ENCODE data around the gene FAM221B.

The FAM221B gene

DNA sequence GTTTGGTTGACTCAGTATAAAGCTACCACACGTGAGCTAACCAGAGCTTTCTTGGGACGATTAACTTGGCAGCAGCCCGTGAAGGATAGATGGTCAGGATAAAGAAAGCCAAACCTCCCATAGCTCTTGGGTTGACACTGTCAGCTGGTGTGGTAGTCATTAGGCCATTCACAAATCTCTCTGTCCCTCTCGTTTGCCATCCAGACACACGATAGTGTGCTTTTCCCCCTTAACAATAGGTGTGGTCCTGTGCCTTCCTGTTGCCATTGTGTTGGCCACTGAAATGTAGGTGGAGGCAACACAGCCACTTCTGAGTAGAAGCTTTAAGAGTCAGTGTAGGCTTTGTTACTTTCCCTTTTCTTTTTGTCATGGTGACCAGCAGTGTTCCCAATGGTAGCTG is 29.9 kb upstream of the FAM221B start:
- TF ChIP-seq GATA1 (IDR thresholded peaks at IDR 0.05; ENCODE audit: low read depth, low read length) (no peak), POLR2A (IDR thresholded peaks at IDR 0.05; ENCODE audit: low read length) (no peak)
- DNase-seq = no peak

DNA sequence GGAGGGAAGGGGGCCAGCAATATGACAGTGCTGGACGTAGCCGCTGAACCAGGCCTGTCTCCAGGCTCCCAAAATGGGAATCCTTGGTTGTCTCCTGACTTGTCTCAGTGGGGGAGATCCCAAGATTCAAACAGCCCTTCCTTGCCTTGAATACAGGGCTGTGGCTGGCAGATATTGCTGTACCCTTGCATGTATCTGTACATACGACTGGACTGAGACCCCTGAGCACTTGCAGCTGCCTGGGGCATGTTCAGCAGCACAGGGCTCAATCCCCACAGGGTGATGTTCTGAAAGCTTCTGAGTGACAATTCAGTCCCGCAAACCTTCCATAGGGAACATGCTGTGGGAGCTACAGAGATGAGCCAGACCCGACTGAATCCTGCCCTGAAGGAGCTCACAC is 28.4 kb upstream of the FAM221B start:
- no peak for TF ChIP-seq POLR2A (IDR thresholded peaks at IDR 0.05; ENCODE audit: low read length)
- TF ChIP-seq GATA1 (IDR thresholded peaks at IDR 0.05; ENCODE audit: low read depth, low read length) = no peak
- no peak for DNase-seq

DNA sequence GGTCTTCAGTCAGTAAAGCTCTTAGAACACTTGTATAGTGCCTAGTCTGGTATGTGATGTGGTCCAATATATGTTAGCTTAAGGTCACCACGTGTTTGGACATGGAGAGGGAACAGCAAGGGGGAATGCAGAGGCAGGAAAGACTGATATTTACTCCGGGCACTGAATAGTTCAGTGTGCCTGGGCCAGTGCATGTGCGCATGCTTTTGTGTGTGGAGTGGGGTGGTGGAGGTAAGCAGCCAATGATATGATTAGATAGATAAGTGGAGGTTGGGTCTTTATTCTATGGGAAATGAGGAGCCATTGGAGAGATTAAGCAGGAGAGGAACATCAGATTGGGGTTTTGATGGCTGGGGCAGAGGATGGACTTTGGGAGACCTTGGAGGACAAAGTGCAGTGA is 27.7 kb upstream of the FAM221B start:
- TF ChIP-seq GATA1 (IDR thresholded peaks at IDR 0.05; ENCODE audit: low read depth, low read length) = no peak
- TF ChIP-seq POLR2A (IDR thresholded peaks at IDR 0.05; ENCODE audit: low read length) = no peak
- DNase-seq = no peak

DNA sequence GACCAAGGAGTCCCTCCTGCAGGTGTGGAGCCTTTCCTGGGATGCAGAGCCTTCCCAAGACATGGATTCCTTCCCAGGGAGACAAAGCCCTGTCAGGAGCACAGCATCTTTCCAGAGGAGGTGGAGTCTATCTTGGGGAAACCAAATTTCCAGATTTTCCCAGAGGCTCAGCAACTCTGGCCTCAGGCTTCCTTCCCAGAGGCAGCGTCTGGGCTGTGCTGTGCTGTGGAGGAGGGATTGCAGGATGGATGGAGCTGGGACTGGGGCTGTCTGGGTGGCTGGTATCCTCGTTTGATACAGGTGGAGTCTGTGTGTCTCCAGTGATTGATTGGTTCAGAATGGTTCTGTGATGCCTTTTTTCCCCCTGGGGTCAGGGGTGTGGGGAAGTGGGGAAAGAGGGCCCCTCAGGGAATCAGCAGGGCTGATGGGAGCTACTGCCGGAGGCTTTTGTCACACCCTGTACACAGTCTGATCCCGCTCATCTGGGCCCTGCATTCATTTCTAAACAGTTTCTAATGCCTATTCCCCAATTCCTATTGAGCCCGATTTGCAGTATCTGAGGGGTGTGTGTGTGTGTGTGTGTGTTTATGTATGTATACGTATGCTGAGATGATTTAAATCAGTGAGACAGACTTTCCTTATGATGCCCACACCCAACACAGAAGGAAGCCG is 25.7 kb upstream of the FAM221B start:
- TF ChIP-seq GATA1 (IDR thresholded peaks at IDR 0.05; ENCODE audit: low read depth, low read length) (no peak), POLR2A (IDR thresholded peaks at IDR 0.05; ENCODE audit: low read length) (no peak)
- no peak for DNase-seq

DNA sequence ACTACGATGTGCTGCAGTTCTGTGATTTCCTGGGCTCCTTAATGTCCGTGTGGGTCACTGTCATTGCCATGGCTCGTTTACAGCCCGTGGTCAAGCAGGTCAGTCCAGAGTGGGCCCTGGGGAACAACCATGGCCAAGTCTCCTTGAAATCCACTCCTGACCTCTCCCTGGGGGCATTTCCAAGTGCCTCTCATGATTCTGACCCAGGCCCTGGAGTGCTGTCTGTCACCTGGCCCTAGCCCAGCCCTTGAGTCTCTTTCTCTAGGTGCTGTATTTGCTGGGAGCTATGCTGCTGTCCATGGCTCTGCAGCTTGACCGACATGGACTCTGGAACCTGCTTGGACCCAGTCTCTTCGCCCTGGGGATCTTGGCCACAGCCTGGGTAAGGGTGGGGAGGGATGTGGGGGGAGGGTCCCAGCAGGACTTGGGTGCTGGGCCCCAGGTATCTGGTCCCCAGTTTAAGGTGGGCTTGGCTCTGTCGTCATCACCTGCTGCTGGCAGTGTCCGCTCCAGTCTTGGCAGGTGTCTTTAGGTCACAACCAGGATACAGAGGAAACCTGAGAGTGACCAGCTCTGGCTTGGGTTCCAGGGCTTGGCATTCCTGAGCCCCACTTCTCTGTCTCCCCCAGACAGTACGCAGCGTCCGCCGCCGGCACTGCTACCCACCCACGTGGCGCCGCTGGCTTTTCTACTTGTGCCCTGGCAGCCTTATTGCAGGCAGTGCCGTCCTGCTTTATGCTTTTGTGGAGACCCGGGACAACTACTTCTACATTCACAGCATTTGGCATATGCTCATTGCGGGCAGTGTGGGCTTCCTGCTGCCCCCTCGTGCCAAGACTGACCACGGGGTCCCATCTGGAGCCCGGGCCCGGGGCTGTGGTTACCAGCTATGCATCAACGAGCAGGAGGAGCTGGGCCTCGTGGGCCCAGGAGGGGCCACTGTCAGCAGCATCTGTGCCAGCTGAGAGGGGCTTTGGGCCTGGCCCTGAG is 24.6 kb upstream of the FAM221B start:
- no peak for TF ChIP-seq POLR2A (IDR thresholded peaks at IDR 0.05; ENCODE audit: low read length)
- no peak for TF ChIP-seq GATA1 (IDR thresholded peaks at IDR 0.05; ENCODE audit: low read depth, low read length)
- DNase-seq = no peak

DNA sequence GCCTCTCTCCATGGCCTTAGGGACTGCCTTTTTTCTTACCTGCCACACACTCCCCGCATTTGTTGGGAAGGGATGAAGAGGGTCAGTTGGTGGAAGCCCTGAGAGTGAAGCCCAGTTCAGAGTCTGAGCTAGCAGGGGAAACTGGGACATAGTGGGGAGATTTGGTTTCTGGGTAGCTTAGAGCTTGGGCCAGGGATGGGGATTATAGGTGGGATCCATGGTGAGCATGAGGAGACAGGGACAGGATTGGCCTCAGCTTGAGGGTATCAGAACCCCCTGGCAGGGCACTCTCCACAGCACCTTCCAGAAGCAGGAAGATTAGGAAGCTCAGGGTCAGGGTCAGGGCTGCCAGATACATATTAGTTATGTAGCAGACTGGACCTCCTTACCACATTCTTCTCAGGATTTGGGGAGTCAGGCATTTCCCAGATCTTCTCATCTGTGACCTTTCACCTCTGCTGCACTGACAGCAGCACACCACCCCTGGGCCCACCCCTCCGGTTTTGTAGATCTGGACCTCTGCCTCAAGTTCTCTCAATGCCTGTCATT is 23.8 kb upstream of the FAM221B start:
- TF ChIP-seq POLR2A (IDR thresholded peaks at IDR 0.05; ENCODE audit: low read length) = no peak
- no peak for TF ChIP-seq GATA1 (IDR thresholded peaks at IDR 0.05; ENCODE audit: low read depth, low read length)

DNA sequence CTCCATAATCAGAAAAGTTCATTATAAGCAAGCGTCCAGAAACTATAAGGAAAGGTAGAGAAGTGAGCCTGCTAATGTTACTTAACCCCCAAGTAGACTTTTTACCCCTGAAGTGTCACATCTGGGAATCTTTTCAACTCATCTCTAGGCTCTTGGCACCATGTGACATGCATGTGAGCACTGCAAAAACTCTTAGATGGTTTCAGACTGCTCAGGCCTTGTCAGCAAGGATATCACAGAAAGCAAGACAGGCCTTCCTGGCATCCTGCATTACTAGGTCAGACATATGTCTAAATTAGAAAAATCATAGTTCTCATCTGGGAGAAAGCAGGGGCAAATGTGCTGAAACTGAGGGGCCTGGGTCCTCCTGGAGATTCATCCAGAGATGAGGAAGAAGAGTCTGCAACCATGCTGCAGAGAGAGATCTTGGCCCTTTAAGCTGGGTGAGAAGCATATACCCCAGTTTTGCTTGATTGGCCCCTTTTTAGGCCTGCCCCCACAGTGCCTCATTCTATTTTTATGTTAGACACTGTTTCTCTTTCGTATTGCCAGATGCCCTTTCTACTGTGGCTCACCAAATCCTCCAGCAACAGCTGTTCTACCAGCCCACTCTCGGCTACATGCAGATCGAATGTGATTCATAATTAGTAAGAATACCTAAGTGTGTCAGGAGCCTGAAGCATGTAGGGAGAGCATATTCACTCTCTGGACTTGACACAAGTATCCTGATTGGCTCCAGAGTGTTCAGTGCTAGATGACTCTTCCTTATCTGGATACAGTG is 19.4 kb upstream of the FAM221B start:
- no peak for TF ChIP-seq GATA1 (IDR thresholded peaks at IDR 0.05; ENCODE audit: low read depth, low read length)
- no peak for TF ChIP-seq POLR2A (IDR thresholded peaks at IDR 0.05; ENCODE audit: low read length)

More for the DNA sequence above, 23.8 kb upstream of the FAM221B start:
- DNase-seq = no peak

DNA sequence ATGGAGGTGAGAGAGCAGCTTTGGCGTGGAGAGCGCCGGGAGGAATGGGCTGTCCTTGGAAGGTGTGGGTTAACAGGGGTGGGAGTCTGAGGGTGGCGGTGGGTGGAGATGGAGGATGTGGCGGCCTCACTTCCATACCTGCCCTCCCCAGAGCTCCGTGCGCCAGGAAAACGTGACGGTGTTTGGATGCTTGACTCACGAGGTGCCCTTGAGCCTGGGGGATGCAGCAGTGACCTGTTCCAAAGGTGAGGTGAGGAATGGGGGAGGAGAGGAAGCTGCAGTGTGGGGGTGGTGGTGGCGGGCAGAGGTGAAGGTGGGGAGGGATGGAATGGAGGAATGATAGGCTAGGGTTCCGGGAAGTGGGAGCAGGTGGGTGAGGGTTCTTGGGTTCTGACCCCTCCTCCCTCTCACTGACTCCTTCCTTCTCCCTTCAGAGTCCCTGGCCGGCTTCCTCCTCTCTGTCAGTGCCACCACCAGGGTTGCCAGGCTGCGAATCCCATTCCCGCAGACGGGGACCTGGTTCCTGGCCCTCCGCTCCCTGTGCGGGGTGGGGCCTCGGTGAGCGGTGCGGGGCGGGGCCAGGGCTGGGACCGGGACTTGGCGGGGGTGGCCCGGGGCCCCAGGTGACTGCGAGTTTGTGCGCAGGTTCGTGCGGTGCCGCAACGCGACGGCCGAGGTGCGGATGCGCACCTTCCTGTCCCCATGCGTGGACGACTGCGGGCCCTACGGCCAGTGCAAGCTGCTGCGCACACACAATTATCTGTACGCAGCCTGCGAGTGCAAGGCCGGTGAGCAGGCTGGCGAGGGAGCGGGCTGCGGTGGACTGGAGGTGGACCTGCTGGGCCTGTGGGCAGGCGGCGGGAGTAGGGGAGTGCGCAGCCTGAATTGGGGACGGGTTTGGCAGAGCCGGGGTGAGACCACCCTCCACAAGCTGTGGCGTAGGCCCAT is 17.6 kb upstream of the FAM221B start:
- no peak for TF ChIP-seq POLR2A (IDR thresholded peaks at IDR 0.05; ENCODE audit: low read length)
- no peak for TF ChIP-seq GATA1 (IDR thresholded peaks at IDR 0.05; ENCODE audit: low read depth, low read length)
- no peak for DNase-seq

More for the DNA sequence above, 19.4 kb upstream of the FAM221B start:
- no peak for DNase-seq

DNA sequence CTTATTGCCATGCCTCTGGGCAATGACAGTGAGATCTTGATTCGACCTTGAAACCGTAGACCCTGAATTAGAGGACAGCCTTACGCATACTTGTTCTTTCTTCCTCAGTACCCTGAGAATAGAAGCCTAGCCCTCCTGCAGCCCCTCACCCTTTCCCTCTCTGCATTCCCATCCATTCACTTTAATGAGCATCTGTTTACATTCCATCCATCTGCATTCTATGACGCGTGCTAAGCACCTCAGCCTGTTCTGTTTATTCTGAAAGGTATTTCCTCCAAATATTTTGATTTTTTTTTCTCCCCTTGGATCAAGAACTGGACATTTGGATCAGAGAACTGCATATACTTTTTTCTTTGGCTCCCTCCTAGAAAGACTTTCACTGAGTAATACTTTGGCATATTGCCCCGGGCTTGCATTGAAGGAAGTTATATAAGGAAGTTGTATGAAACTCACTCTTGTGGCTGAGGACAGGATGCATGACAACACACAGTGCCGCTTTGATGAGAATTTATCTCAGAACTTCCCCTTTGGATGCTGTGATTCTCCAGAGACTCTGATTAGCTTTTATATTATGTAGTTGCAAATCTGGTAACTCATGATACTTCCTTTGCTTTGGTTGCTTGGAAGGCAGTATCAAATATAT is 16.2 kb upstream of the FAM221B start:
- TF ChIP-seq GATA1 (IDR thresholded peaks at IDR 0.05; ENCODE audit: low read depth, low read length) (no peak), POLR2A (IDR thresholded peaks at IDR 0.05; ENCODE audit: low read length) (no peak)
- peak in 1 of 2 experiments; percentile 15 for DNase-seq

DNA sequence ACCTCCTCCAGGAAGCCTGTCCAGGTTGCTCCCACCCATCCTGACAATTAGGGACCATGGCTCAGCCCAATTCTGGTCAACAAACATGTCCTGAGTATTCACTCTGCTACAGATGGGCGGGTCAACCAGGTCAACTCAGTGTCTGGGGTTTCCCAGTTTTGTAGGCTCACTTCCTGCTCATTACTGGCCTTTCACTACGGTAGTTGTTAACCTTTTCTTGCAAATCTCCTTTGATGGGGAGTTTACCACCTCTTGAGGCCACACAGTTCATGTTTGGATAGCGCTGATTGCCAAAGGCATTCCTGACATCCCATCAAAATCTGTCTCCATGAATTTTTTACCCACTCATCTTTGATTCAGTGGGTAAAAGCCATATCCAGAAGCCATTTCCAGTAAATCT is 14.3 kb upstream of the FAM221B start:
- DNase-seq = no peak
- TF ChIP-seq POLR2A (IDR thresholded peaks at IDR 0.05; ENCODE audit: low read length) = no peak
- no peak for TF ChIP-seq GATA1 (IDR thresholded peaks at IDR 0.05; ENCODE audit: low read depth, low read length)

DNA sequence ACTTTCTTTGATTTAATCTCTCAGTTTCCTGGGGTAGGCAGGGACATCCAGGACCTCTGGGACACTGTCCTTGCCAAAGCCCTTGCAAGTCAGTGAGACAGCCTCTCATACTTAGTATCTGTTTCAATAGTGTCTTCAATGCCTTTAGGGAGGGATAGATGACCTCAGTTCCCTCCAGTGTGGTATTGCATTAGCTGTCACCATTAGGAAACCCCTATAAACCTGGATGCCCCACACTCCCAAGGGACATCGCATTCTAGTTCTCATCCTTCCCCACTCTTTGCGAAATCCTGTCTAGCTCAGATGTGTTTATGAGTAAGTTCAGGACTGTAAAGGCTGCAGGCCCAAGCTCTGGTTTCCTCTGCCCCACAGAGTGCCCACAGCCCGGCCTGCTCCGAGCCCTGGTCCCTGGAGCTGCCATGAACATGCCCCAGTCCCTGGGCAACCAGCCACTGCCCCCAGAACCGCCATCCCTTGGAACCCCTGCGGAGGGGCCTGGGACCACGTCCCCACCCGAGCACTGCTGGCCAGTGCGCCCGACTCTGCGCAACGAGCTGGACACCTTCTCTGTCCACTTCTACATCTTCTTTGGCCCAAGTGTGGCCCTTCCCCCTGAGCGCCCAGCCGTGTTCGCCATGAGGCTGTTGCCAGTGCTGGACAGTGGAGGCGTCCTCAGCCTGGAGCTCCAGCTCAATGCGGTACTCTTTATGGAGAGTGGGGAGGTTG is 13.7 kb upstream of the FAM221B start:
- no peak for DNase-seq
- TF ChIP-seq POLR2A (IDR thresholded peaks at IDR 0.05; ENCODE audit: low read length) (no peak), GATA1 (IDR thresholded peaks at IDR 0.05; ENCODE audit: low read depth, low read length) (no peak)

DNA sequence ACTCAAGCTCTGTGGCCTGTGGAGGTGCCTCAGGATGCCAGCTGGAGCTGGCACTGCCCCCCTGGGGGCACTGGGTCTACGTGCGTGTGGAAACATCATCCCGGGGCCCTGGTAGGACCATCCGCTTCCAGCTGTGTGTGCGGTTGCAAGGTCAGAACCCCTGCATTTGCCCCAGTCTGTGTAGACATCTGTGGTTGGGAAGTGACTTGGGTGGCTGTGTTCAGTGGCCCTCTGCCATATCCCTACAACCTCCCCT is 13.0 kb upstream of the FAM221B start:
- no peak for DNase-seq
- no peak for TF ChIP-seq POLR2A (IDR thresholded peaks at IDR 0.05; ENCODE audit: low read length)
- no peak for TF ChIP-seq GATA1 (IDR thresholded peaks at IDR 0.05; ENCODE audit: low read depth, low read length)

All from erythroblast (primary cell).